D341Med (cell line): ENCODE measurements around the gene FAM118A.
"Not testable (repeated sequence)": the region's sequence is repeated elsewhere in the genome, so short reads cannot be mapped to it uniquely, and the experiment has no call there.

Source experiments
- DNase-seq: peaks from one replicate; pipeline ENCODE4 v3.0.0; 2012; ENCODE audit warnings: low spot score

FAM118A gene

DNA sequence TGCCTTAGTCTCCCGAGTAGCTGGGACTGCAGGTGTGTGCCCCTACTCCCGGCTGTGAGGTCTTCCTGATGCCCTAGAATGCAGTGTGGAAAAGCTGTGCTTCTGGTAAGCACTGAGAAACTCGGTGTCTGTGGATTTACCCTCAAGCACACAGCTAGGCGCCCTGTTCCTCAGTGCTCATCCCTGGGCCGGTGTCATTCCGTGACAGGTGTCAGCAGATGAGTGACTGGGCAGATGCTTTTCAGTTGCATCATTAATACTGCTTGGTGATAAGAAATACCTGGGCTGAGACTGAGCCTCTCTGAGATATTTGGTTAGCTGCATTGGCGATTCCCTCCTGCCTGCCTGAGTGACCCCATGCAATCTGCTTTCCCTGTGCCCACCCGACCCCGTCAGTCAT is 21.8 kb downstream of the FAM118A start:
- DNase-seq = no peak

DNA sequence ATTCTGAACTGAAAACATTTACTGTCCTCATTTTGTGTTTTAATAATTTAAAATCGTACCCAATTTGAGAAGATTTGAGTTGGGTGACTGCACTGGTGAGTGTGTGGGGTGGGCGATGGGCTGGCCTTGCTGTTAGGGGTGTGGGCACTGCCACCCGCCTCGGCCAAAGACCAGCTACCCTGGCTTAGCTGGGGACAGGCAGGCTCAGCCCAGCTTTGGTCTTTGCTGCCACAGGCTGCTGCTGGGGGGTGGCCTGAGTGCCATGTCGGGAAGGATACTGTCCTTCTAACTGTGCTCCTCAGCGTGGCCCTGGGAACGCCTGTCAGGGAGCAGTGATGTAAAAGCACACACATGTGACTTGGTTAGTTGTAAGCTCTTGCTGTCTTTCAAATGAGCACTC is 22.3 kb downstream of the FAM118A start:
- DNase-seq = no peak

DNA sequence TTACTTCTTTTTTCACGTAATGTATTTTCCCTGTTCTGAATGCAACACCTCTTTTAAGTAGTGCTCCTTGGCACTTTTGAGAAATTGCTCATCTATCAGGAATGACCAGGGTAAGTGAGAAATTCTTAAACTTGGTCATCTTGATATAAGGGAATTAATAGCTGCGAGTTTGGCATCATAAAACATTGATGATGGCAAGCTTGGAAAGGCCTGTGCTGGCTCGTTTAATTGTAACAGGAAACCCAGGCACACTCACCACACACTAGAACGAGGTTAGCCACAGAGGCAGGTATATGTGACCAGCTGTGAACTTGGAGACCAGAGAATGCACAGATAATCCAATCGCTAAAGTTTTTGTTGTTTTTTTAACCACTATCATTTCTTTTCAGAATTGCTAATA is 24.3 kb downstream of the FAM118A start:
- no peak for DNase-seq

DNA sequence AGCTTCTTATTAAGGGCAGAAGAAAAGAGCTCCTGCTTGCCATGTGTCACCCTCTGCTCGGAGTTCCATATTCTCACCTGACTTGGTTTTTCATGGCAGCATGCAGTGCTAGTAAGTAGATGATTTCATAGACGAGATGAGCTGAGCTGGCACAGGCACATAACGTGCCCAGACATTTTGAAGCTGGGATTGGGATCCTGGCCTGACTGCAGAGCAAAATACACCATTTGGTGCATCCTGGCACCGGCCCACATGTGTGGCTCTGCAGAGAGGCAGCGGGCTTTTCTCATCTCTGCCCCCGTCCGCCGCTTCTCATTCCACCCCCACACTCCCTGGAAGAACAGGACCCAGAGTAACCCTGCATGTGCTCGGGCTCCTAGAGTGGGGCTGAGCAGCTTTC is 24.8 kb downstream of the FAM118A start:
- no peak for DNase-seq

DNA sequence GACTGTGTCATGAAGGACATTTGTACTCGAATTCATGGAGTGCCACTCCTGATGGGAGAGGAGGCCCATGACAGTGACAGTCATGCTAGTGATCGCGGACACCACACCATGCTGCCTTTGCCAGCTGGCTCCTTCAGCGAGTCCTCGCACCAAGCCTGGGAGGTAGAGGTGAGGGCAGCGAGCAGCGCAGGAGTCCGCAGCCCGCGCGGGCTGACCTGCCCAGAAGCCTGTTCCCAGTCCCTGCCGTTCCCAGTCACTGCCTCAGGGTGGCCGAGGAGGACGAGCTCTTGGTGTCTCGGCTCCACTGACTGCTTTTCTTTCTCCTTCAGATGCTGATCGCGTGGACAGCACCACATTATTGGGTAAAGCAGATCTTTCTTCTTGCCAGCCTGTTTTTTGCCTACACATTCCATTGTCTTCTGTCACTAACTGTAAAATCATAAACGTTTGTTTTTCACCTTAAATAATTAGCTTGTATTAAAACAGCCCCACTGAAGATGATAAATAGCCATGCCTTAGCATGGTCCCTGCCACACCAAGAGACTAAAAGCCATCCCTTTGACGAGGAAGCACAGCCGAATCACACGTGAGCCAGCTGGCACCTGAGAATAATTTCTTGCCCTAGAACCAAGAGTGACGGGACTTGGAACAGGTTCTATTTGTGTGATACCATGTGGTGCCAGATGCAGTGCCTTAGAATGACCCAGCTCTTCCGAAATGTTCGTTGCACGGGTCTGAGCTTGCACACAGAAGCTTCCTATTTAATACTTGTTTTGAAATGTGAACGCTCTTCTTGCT is 25.5 kb downstream of the FAM118A start:
- DNase-seq = peak; percentile 54

DNA sequence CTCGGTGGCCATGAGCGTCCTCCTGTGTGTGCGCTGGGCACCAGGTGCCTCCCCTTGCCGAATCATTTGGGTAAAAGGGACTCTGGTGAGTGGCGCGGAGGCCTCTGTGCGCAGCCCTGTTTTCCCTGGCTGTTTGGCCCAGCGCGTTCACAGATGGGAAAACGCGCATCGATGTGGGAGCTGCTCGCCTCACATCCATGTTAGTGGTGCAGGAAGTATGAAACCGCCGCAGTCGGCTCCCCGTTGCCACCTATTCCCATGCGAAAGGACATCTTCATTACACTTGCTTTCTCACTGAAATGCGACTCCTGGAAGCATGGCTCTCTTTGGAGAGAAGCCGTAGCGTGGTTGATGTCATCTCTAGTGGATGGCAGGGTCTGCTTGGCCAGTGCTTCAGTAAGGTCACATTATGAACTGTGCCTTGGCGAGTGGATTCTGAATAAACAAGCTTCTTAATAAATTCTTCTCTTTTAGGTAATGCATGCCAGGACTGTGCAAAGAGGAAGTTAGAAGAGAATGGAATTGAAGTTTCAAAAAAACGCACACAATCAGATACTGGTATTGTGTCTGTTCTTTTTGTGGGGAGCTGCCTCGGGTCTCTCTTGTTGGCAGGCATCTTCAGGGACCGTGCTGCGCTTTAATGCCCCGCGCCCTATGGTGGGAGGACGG is 26.3 kb downstream of the FAM118A start:
- no peak for DNase-seq

DNA sequence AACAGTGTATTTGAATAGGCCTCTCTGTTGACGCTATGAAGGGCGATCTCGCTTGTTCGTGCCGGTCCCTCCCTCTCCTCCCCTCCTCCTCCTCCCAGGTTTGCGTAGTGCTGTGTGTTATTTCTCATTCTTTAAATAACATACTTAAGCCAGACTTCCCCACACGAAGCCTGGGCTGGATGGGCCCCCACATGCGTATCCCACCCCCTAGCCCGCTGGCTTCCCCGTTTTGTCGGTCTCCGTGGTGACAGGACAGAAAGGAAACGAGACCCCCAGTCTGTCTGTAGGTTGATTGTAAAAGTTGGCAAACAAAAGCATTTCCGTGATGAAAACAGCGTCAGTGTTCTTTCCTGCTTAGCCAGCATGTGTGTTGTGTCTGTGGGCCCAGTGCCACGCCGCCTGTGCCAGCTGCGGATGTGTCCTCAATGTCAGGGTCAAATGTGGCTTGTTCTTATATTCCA is 27.3 kb downstream of the FAM118A start:
- DNase-seq = no peak

DNA sequence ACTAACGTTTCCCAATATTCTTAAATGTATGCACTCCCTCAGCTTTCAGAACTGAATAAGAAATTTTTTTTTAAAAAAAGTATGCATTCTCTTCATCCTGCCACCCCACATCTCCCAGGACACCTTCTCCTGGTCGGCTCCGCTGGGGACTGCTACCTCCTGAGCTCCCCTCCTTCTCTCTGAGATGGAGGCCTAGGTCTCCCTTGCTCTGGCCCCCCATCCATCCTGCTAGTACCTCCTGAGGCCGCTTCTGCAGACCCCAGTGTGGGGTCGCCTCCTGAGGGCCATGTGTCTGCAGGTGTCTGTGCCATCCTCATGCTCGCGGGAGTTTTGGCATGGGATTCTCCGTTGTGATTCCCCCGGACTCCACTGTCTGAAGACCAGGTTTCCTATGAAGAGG is 27.8 kb downstream of the FAM118A start:
- no peak for DNase-seq

DNA sequence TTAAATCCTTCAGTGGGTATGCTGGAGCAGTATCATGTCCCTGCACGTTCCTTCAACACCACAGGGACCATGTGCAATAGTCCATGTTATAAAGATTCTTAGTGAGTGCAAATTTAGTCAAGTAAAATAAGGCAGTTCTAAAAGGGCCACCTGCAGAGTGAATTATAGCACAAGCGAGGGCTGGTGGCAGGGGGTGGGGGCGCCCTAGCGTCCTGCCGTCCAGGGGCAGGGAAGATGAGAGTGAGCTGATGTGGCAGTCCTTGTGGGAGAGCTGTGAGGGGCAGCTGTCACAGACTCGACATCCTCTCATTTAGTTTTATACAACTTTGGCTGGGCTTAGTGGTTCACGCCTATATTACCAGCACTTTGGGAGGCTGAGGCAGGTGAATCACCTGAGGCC is 29.1 kb downstream of the FAM118A start:
- DNase-seq = no peak

DNA sequence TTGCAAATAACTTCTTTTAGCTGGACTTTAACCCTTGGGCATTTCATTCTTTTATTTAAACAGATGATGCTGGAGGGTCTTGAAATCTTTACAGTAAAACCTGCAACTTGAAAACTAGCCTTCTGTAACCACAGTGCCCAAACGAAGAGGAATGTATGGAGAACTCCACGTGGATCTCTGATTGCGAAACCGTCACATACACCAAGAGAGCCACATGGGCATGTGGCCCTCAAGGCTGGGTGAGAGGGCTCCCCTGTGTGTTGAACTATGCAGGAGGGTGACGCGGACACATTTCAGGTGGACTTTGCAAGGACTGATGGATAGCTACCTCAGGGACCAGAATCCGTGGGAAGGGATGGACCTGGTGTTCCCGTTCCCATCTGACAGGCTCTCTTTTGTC is 30.6 kb downstream of the FAM118A start:
- DNase-seq = no peak

DNA sequence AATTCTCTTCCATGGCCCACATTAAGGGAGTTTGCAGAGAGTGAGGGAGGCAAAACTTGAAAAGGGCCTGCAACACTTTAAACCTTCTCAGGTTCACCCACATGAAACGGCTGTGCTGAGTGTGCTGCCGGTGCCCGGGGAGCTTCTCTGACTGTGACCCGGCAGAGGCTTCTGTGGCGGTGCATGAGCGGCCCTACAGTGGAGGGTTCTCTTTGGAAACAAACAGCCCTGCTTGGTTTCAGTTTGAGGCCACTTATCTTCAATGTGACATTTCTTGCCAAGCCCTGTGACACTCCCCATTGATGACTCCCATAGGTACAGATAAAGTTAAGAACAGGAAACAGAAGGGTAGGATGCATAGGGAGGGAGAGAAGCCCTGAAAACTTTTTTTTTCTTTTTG is 31.8 kb downstream of the FAM118A start:
- DNase-seq = no peak

DNA sequence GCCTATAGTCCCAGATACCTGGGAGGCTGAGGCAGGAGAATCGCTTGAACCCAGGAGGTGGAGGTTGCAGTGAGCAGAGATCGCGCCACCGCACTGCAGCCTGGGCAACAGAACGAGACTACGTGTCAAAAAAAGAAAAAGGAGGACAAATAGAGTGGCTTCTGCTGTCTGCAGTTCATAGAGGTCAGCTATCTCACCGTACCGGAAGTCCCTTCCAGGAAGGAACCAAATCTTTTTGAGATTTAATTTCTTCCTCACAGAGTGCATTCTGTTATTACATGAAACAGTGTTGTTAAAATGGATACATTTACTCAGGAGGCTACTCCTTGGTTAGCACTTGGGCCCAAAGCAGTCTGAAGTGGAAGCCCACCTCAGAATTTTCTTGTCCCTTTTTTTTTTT is 33.4 kb downstream of the FAM118A start:
- no peak for DNase-seq

DNA sequence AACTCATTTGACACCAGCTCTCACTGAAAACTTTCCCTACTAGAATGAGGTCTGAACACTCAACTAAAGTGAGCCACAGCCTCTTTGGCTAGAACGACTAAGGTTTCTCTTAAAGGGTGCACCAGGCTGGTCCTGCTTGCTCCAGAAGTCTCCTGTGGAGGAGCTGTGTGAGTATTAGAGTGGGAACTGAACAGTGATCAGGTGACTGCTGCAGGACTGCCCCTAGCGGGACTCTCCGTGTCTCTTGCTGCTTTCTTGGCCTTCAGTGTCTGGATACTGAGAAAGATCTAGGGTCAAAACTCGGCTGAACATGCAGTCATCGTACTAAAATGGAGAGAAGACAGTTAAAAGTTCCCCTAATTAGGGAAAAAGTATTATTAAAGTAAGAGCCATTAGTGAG is 34.6 kb downstream of the FAM118A start:
- DNase-seq = no peak

DNA sequence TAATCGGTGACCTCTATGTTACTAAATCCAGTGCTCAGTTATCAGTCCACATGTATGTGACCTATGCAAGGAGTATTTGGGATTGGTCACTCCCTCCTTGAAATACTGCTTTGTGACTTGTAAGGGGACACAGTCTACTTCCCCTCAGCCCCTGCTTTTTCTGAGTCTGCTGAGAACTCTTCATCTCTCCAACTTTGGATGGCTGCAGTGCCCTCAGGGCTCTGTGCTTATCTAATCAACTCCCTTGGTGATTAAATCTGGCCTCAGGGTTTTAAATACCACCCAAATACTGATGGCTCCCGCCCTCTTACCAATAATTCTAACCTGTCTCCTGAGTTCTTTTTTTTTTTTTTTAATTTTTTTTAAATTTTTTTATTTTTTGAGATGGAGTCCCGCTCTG is 40.2 kb downstream of the FAM118A start:
- DNase-seq = no peak

DNA sequence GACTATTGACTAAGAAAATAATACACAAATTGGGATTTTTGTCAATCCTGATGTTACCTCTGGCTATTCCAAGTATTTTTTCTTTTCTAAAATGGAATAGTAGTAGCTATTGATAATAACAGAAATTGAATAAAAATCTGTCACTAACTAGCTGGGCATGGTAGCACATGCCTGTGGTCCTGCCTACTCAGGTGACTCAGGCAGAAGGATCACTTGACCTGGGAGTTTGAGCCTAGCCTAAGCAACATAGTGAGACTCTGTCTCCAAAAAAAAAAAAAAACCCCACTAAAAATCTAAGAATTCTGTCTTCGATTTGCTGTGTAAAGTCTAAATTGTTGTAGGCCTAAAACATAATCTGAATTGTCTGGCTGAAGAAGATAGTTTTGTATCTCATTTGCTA is 42.2 kb downstream of the FAM118A start:
- DNase-seq = no peak

DNA sequence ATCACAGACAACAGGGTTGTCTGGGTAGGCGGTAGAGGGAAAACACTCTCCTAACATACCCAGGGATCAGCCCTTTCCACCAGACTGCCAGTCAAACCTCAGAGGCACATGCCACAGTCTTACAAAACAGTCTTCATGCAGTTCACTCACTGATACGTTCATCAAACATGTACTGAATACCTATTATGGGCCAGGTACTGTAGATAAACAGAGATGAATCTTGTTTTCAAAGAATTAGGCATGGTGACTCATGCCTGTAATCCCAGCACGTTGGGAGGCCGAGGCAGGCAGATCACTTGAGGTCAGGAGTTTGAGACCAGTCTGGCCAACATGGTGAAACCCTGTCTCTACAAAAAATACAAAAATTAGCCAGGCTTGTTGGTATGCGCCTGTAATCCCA is 43.0 kb downstream of the FAM118A start:
- DNase-seq = not testable (repeated sequence)

DNA sequence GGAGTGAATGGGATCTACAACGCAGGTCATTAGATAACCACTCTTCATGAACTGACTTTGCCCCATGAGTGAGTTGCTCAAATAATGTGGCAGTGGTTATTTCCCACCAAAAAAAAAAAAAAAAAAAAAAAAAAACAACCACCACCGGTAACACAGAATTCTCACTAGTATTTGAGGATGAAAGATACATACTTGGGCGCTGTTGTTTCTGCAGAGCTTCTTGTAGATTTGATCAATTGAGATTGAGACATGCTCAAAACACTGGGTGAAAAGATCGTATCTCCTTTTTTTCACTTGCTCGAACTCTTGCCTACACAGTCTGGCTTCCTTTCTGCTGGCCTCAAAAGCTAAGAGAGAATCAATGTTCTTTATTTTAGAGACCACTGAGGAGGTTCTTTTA is 44.1 kb downstream of the FAM118A start:
- no peak for DNase-seq

DNA sequence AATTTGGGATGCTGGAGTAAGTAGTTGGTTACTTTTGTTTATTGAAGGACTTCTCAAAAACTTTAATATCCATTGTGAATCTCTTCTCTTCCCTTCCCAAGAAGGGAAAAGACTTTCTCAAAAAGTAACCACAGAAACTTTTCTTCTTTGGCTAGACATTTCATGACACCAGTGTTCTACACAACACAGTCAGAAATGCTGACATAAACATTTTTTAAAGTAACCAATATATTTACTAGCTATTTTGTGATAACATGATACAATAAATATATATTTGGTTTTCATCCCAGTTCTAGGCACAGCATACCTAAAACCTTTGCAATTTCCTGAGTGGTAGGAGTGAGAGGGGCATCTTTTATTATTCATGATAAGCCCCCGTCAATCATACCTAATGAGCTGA is 47.8 kb downstream of the FAM118A start:
- DNase-seq = no peak

DNA sequence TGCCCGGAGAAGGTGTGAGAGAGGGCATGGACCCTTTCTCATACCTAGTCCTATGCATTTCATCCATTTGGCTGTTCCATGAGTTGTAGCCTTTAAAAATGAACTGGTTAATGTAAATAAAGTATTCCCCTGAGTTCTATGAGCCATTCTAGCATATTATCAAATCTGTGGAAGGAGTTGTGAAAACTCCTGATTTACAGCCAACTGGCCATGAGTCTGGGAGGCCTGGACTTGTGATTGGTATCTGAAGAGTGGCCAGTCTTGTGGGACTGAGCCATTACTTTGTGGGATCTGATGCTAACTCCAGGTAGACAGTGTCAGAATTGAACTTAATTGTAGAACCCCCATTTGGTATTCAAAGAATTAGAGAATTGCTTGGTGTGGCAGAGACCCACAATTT is 48.4 kb downstream of the FAM118A start:
- DNase-seq = no peak

DNA sequence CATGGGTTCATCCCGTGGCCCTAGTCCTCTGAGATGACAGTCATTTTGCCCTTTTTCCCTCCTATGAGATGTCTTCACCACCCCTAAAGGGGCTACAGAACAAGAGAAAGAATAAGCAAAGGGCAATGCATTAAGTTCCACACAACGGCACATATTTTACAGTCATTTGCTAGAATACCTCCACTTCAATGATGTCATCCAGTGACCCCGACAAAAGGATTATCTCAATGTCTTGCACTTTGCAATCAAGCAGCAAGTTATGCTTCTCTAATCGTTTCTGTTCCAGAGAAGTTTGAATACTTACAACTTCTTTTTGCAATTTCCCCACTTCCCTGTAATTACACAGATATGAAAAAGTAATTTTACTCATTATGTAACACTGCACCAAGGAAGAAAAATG is 49.9 kb downstream of the FAM118A start:
- DNase-seq = no peak

DNA sequence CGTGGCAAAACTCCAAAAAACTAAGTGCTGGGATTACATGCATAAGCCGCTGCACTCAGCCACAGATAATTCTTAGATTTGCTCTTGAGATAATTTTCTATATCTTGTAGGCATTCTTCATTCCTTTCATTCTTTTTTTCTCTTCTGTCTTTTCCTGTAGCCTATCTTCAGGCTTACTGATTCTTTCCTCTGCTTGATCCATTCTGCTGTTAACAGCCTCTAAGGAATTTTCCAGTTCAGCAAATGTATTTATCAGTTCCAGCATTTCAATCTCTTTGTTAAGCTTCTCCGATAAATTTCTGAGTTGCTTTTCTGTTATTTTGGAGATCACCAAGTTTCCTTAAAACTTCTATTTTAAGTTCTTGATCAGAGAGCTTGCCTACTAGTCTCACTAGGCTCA is 57.0 kb downstream of the FAM118A start:
- no peak for DNase-seq

DNA sequence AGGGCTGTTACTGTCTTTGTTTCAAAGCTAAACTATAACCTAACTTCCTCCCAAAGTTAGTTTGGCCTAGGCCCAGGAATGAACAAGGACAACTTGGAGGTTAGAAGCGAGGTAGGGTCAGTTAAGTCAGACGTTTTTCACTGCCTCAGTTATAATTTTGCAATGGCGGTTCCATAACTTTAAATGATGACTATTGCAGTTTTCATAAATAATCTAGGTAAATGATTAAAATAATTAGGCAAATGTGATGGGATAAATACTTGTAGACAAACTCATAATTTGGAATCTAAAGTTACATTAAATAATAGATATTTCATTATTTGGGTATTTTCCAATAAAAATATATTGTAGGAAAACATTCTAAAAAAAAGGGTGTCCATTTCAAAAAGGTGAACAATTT is 63.9 kb downstream of the FAM118A start:
- not testable (repeated sequence) for DNase-seq

DNA sequence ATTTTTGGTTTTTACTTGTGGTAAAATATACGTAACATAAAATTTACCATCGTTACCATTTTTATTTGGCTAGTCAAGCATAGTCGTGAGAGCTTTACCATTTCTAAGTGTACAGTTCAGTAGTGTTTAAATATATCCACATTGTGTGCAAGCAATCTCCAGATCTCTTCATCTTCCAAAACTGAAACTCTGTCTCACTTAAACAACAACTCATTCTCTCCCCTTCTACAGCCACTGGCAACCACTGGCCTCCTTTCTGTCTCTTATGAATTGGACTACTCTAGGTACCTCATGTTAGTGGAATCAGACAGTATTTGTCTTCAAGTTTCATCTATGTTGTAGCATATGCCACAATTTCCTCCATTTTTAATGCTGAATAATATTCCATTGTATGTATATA is 66.3 kb downstream of the FAM118A start:
- DNase-seq = no peak

DNA sequence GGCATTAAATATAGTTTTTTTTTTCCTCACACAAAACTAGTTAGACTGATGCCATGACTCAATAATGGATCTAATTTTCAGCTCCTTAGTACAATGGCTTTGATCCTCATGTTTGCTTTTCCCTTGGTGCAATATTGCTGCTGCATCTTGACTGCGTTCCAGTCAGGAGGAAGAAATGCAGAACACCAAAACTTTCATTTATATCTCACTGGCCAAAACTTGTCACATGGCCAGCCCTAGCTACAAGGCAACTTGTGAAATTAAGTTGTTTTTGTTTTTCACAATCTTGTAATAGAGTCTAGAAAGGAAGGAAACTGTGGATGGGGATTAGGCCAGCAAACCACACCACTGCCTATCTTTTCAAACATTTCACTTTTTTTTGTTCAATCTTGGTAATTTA is 67.0 kb downstream of the FAM118A start:
- DNase-seq = no peak
